ENCODE measurements around the gene BIRC5.
"Not testable (repeated sequence)": the region's sequence is repeated elsewhere in the genome, so short reads cannot be mapped to it uniquely, and the experiment has no call there.

Gene BIRC5

DNA sequence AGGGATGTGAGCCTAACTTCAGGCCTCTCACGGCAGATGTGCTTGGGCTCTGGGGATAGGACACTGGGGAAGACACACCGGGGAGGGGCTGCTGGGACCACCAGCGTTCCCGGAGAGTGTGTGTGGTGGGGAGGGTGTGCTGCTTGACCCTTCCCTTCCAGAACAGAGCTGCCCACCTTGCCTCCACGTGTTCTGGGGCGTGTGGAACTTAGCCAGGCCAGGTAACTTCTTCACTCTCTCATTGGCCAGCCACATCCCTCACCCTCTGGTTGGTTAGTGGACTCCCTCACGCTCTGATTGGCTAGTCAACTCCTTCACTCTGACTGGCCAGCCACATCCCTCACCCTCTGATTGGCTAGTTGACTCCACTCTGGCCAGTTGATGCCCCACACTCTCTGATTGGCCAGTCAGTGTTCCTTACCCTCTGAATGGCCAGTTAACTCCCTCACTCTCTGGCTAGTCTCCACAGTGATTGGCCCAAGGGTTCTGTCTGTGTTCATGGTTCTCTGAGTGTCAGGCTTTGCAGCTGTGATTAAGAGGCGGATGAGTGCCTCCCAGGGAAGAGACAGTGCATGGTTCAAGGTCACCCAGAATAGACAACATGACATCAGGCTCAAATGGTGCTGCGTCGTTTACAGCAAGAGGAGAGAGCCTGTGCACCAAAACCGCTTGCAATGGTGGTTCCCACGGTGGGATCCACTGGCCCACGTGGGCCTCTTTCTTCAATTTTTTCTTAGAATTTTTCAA lies 27.4 kb downstream of the BIRC5 start:
- DNase-seq: peak; percentile 37

DNA sequence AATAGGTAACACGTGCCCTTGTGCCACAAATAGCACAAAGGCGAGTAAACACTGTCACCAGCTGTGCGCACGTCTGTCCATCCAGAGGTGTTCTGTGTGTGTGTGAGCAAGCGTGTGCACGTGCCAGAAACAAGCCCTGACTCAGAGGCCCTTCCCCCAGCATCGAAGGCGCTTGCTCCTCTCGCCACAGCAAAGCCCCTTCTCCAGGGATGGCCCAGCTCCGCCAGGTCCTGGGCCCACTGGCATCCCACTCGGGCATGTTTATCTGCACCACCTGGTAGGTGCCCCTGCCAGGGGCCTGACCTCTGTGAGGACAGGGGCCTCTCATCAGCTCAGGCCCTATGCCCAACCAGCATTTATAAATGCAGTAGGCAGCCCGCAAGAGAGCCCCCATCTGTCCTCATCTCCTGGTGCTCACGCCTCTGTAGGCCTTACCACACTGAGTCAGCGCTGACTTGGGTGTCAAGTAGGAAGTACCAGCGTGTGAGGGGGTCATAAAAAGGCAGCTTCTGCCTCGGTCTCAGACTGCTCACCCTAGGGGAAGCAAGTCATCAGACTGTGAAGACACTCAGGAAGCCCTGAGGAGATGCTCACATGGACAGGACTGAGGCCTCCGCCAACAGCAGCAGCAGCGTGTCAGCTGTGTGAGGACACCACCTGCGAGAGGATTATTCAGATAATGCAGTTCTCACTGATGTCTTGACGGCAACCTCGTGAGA lies 28.1 kb downstream of the BIRC5 start:
- DNase-seq: peak; percentile 28

DNA sequence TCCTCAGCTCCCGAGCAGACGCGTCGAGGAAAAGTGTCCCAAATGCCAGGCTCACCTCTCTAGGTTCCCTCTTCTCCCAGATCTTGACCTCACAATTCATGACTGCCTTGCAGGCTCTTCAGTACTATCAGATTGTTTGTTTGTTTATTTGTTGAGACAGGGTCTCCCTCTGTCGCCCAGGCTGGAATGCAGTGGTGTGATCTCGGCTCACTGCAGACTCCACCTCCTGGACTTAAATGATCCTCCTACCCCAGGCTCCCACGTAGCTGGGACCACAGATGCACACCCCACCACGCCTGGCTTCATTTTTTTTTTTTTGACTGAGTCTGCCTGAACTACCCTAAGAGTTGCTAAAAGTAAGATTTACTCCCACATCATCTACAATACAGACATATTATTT lies 33.3 kb downstream of the BIRC5 start:
- DNase-seq: no peak

DNA sequence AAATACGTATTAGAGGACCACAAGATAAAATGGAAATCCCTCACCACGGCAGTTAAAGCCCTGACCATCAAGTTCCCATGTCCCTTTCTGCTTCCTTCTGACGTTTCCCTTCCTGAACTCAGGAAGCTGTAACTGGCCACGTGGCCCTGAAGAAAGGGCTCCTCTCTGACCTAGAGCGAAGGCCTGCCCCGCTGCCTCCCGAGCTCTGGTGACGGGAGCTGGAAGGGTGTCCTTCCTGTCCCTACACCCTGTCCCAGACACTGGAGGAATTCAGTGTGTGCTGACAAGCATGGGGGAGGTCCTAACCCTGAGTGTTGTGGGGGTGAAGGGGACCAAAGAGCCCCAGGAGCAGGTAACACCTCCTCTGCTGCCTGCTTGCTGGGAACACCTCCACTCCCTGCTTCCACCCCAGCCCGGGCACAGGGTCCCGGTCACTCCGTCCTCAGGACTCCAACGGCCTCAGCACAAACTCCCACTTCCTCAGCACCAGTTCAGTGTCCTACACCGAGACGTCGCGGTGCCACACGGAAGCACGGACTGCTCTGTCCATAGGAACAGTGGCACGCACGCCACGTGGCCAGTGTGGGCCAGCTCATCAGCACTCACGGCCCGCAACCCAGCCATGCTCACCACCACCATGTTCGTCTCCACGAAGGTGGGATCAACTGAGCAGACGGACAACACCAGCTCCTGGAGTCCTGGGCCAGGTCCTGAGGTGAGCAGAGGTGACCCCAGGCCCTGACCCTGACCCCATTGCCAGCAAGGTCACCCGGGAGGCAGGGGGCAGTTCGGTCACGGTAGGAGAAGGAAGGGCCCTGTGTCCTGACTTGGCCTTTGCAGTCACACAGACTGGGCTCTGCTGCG lies 34.2 kb downstream of the BIRC5 start:
- no peak for DNase-seq

DNA sequence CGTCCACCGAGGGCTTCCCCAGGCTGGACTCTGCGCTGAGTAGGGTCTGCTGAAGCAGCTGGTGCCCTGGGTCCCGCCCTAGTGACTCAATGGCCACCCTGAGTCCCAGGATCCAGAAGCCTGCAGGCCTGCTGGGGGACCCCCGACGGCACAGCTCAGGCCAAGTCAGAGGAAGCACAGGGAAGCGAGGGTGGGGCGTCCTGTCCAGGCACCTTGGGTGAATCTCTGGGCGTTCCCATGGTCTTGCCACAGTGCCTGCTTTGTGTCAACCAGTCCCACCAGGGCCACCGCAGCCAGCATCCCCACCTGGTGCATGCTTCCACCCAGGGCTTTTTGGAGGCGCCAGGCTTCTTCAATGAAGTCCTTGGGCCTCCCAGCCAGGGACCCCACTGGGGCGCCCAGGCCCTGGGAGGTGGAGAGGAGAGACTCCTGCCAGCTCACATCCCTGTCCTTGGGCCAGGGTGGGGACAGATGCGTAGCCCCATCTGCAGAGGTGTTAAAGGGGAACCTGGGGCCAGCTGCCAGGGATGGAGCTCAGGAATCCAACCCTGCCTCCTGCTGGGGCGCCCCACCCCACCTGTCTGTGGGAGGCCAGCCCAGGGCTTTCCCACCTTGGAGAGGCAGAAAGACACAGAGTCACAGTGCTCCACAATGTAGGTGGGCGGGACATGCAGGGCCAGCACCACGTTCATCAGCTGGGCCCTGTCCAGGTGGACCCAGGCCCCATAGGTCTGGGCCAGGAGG lies 35.2 kb downstream of the BIRC5 start:
- DNase-seq: no peak

DNA sequence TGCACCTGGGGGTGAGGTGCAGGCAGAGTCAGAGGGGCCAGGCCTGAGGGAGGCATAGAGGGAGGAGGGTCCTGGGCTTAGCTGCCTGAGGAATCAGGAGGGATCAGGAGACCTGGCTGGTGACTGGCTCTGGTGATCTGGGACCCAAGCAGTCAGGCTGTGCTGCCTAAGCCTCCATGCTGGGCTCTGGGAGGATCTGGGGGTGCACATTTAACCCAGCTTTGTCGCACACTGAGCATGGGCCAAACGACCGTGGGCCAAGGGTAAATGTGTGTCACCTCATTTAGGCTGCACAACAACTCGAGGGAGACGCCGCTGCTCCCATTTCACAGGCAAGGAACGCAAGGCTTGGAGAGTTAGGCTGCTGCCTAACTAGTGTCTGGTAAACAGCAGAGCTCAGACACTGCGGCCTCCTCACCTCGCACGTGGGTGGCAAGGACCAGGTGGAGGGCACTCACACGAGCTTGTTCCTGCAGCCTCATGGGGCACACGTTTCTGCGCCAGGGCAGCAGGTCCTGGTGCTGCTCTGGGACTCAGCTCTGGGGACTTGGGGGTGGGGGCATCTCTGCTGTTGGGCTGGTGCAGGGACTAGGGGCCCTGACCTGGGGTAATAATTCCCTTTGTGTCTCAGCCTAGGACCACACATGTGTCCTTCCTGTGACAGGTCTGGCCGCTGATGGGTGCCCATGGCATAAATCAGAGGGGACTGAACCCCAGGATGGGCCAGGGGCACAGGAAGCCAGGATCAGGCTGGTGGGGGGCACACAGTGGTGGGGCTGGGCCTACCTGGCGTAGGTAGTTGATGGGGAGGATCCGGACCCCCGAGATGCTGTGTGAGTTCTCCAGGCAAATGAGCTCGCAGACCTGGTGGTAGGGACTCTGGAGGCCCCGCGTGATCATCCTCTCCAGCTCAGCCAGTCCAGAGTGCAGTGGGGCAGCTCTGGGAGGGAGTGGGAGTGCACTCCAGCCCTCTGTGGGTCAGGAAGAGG lies 36.1 kb downstream of the BIRC5 start:
- DNase-seq: no peak

DNA sequence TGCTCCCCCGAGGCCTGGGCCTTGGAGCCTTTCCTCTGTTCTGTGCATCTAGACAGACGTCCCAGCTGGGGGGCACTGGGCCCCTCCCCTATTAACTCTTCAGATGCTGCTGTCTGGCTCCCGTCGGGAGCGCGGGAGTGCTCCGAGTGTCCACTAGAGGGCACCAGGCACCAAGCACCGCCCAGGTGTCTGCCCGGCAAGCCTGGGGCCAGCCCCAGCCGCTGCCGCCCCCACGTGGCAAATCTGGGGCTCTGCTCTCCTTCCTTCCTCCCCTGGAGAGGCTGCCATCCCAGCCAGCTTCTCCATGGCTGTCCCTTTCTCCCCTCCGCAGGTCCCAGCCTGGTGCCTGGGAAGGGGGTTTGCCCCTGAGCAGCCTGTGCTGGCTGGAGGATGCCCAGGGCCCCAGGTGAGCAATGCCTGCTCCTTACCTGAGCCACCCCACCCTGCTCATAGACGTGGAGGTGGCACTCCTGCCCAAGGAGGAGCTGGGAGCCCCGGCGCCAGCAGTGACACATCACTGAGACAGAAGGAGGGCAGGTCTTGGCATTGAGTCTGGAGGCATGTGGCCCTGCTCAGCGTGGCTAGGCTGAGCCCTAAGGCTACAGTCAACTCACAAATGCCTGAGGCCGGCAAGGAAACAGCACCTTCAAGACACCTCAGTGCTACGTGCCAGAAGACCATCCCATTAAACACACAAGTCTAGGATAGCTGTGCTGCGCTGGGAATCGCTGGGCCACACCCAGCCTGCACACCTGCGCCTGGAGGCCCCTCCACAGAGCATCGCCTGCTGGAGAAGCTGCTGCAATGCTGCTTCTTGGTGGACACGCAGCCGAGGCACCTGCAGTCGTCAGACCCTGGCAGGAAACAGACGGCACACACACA lies 37.1 kb downstream of the BIRC5 start:
- DNase-seq: peak; percentile 94

DNA sequence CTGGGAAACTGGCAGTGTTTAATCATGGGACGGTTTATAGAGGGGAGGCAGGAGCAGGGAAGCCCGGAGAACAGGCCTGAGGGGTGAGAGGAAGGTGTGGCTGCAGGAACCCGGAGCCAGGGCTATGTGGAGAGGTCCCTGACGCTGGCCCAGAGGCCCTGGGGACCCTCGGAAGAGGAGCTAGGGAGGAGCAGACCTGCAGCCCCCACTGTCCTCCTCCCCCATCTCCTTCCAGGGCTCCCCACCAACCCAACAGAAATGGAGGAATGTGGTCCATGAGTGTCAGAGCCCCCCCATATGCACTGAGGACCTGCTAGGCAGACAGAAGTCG lies 37.7 kb downstream of the BIRC5 start:
- DNase-seq: no peak

DNA sequence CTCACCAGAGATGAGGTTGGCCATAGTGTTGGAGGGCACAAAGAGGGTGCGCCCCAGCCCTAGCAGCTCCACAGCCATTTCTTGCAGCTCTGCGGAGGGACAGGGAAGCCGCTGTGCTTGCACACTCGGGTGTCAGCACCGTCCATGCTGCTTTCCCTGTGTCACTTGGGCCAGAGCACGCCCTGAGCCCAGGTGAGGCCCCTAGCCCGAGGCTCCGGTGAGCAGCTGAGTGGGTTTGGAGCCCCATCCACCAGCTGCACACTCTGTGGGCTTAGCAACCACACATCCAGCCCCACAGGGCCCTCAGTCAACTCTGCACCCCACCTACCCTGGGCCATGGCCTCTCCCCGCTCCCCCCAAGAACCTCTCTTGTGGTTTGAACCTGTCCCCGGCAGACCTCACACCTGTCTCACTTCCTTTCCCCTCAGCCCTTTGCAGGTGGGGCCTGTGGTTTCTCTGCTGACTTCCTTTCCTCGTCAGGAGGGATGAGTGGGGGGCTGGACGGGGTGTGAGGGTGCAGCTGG lies 38.1 kb downstream of the BIRC5 start:
- DNase-seq: no peak

DNA sequence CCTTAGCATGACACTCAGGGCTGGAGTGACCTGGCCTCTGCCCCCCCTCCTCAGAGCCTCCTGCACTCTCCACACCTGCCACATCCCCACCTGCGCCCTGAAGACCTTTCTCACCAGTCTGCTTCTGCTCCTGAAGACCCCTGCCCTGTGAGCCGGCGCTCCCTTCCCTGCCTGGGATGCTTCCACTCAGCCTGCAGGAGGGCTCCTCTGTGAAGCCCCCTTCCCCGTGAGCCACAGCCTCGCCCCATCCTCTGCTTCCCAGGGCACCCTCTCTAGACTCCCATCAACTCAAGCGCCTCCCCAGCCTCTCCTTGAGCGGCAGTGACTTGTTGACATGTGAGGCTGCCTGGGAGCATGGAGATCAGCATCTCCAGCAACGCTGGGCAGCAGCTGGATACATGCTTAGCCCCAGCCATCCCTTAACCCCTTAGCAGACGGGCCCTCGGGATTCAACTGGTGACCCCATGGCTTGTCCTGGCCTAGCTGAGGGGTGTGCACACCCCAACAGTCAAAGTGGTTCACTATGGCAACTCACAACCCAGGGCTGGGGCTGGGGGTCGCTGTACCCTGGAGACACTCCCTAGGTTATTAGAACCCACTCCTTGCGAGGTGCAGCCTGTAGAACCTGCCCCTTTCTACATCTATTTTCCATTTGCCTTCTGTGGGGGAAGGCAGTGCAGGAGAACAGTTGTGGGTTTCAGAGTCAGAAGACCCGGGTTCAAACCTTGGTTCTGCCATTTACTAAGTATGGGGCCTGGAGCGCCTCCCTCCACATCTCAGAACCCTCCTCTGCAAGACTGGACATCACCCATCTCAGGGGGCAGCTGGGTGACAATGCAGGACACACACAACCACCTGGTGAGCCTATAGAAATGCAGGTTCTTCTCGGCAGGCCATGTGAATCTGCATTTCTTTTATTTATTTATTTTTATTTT lies 38.9 kb downstream of the BIRC5 start:
- no peak for DNase-seq

DNA sequence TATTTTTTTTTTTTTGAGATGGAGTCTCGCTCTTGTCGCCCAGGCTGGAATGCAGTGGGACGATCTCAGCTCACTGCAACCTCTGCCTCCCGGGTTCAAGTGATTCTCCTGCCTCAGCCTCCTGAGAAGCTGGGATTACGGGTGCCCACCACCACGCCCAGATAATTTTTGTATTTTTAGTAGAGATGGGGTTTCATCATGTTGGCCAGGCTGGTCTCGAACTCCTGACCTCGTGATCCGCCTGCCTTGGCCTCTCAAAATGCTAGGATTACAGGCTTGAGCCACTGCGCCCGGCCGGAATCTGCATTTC lies 39.5 kb downstream of the BIRC5 start:
- not testable (repeated sequence) for DNase-seq

DNA sequence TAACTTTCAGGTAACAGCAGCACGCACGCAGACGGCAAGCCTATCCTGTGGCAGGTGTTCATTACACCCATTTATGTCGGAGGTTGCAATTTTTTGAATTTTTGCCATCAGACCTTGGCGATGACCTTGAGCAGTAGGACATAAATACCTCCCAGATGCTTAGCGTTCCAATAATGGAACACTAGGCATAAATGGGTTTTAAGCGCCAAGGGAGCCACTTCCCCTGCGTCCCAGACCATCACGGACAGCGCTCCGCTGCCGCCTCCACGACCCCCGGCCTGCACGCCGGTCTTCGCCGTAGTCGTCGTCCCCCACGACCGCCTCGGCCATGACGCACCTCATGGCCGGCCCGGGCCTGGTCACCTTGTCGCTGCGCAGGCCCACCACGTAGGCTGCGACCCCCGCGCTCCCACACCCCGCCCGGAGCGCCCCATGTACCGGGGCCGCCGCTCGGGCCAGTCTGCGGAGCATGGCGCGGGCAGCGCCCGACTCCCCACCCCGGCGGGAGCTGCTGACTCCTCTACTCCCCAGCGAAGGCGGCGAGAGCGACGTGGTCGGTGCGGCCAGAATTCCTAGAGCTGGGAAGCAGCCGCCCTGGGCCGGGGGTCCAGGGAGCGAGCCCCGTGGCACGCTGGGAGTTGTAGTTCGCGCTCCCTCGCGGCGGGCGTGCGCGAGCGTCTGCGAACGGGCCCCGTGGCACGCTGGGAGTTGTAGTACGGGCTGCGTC lies 40.1 kb downstream of the BIRC5 start:
- peak; percentile 97 for DNase-seq

DNA sequence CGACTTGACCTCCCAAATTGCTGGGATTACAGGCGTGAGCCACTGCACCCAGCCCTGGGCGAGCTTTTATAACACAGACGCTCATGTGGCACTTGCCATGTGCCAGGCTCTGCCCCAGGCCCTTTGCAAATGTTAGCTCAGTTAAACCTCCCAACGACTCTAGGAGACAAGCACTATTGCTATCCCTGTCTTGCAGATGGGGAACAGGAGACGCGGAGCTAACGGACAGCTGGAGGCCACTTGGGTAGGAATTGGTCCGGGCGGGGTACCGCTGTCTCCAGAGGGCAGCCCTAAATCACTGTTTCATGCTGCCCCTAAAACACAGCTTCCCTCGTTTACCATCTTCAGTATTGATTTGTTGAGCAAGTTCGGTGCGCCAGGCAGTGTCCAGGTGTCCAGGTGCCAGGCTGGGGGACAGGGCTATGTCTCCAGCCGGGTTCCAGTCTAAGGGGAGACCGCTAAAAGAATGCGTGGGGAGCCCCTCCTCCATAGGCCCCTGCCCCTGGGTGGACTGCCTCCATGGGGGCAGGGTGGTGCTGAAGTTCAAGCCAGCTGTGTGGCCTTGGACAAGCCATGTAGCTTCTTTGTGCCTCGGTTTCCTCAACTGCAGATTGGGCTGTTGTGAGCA lies 41.1 kb downstream of the BIRC5 start:
- DNase-seq: no peak

DNA sequence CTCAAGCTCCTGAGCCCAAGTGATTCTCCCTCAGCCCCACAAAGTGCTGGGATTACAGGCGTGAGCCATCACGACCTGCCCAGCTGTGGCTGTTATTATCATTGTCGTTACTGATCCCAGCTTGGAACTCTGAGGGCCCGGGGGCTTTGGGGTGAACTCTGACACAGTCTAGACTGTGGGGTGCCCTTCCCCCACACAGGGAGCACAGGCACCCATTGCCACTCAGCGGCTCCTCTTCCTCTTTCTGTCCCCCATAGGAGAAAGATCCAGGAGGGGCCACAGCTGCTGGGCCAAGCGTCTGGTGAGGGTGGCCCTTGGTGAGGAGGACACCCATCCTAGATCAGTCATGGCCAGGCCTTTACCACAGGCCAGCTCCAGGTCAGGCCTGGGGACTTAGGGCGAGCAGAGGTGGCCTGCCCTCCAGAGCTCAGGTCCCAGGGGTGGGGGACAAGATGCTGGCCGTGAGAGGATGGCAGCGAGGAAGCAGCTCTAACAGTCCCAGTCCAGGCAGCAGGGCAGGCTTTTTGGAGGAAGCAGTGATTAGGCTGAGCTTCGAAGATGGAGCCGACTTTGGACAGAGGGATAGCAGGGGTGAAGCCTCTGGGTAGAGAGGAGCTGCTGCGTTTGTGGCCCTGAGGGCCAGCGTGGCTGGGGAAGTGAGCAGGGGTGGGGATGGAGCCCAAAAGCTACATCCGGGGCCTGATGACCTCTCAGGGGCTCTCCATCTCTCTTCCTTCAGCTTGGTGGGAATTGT lies 42.1 kb downstream of the BIRC5 start:
- DNase-seq: no peak

DNA sequence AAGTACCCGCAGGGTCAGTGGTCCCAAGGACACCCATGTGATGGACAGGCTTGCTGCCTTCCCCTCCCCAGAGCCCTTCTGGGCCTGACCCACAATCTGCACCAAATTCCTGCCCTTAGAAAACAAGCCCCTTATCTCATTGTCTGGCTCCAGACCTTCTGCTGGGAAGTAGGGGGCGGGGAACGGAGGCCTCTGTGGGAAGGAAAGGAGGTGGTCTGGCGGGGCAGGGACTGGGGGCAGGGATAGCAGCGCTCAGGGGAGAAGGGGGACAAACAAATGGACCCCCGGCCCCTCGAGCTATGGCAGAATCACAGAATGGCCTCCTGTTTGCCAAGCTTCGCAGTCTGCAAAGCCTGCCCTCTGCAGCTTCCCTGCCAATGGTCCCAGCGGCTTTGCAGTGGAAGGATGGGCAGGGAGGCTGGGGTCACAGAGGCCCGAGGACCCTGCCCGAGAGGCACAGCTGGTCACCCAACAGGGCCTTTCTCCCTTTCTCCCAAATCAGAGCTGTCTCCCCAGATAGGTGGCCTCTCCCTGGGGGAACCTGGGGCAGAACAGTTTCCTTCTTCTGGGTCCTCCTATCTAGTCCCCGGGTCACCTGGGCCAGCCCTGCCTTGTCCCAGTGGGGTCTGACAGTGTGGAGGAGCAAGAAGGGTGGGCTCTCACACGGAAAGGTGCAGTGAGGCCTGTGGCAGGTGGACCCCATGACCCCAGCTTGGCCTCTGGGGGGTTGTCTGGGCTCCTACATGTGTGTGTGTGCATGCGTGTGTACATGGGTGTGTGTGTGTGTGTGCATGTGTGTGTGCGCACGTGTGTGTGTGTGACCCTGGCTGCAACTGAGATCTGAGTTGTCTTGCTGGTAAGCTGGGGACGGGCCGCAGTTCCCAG lies 42.9 kb downstream of the BIRC5 start:
- DNase-seq: no peak

DNA sequence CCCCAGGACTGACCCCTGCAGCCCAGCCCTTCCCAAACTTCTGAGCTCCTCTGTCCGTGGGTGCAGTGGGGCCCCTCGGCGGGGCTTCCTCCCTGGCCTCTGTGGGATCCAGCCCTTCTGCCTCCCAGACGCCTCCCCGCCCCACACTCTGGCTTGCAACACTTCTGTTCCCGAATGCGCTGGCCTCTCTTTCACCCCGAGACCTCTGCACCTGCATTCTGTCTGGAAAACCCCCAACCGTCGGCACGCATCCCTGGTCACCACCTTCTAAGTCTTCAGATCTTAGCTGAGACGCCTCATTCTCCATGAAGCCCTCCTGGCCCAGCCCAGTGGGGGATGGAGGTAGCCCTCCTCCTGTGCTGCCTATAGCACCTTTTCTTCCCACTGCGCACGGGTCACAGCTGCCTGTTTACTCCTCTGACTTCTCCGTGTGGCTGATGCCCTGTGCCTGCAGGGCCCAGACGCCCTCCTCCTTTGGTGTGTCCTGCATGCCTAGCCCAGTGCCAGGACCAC lies 43.8 kb downstream of the BIRC5 start:
- DNase-seq: no peak
